ENCODE measurements around the gene TCEAL5.
"Not testable (repeated sequence)": the region's sequence is repeated elsewhere in the genome, so short reads cannot be mapped to it uniquely, and the experiment has no call there.

TCEAL5 gene

GRCh38 chrX:103276581-103277002 is at the start of gene TCEAL5:
Gene TCEAL5, minus strand, starts transcription at chrX:103276750. Its CDS starts 2,187 bp downstream, at chrX:103274563.
- DNase-seq: no peak

- no peak for DNase-seq
Observed at GRCh38 chrX:103311399-103311780, 34.8 kb upstream of the TCEAL5 start.

GRCh38 chrX:103310555-103311398 is 34.2 kb upstream of the TCEAL5 start, which contains the start of gene BEX2:
Gene BEX2, minus strand, starts transcription at chrX:103310990. Its CDS starts 1,014 bp downstream, at chrX:103309976.
- DNase-seq: peak; percentile 77

GRCh38 chrX:103309860-103310554 is 33.5 kb upstream of the TCEAL5 start:
- no peak for DNase-seq

- not testable (repeated sequence) for DNase-seq
Observed at GRCh38 chrX:103305666-103306065, 29.1 kb upstream of the TCEAL5 start.

GRCh38 chrX:103304705-103305104 is 28.2 kb upstream of the TCEAL5 start:
- DNase-seq: no peak

GRCh38 chrX:103293118-103293517 is 16.6 kb upstream of the TCEAL5 start:
- no peak for DNase-seq

- DNase-seq: no peak
Observed at GRCh38 chrX:103279624-103280023, 3.1 kb upstream of the TCEAL5 start.

GRCh38 chrX:103275947-103276567 is 493 bp downstream of the TCEAL5 start:
- no peak for DNase-seq

GRCh38 chrX:103274284-103274683 is 2.3 kb downstream of the TCEAL5 start:
- DNase-seq: no peak

GRCh38 chrX:103258275-103258674 is 18.3 kb downstream of the TCEAL5 start:
- DNase-seq: no peak

- DNase-seq: no peak
Observed at GRCh38 chrX:103256651-103257050, 19.9 kb downstream of the TCEAL5 start.

GRCh38 chrX:103254921-103255493 is 21.5 kb downstream of the TCEAL5 start, which contains the start of gene TCEAL8:
Gene TCEAL8, minus strand, starts transcription at chrX:103255155. Its CDS starts 1,176 bp downstream, at chrX:103253979.
- peak; percentile 29 for DNase-seq

GRCh38 chrX:103254171-103254824 is 22.3 kb downstream of the TCEAL5 start:
- DNase-seq: peak; percentile 14

- no peak for DNase-seq
Observed at GRCh38 chrX:103253608-103254007, 22.9 kb downstream of the TCEAL5 start.

- no peak for DNase-seq
Observed at GRCh38 chrX:103250977-103251376, 25.6 kb downstream of the TCEAL5 start.

GRCh38 chrX:103249805-103250204 is 26.7 kb downstream of the TCEAL5 start:
- no peak for DNase-seq

- DNase-seq: no peak
Observed at GRCh38 chrX:103248553-103248952, 28.0 kb downstream of the TCEAL5 start.

- no peak for DNase-seq
Observed at GRCh38 chrX:103240155-103240554, 36.4 kb downstream of the TCEAL5 start.

- no peak for DNase-seq
Observed at GRCh38 chrX:103236296-103236695, 40.3 kb downstream of the TCEAL5 start.

- DNase-seq: not testable (repeated sequence)
Observed at GRCh38 chrX:103235608-103236007, 40.9 kb downstream of the TCEAL5 start.

- DNase-seq: no peak
Observed at GRCh38 chrX:103234869-103235268, 41.7 kb downstream of the TCEAL5 start.
